HCT116 (cell line): Measurements from ENCODE around the gene HIVEP2. TPM values are rescaled to one million over a fixed set of nuclear protein-coding genes. Genes with fewer than 3 reads are reported as not detected.

Experiments
- ATAC-seq: fragments of 200-7000 bp; cut with Tn5 transposase; 2 replicates; pipeline ENCODE4 v1.9.1; 2020; ENCODE audit warnings: mild to moderate bottlenecking, moderate library complexity
- BruUV-seq: library from RNA; stranded (reverse); fragments of 400-500 nt; replicated peaks from 2 replicates; lab custom pipeline; 2021; lab: Mats Ljungman, UMichigan
- CTCF ChIA-PET: fragments of 300-600 bp; sonication (Branson Sonifier 250); formaldehyde crosslinking; loops from one replicate; lab custom pipeline; 2021; ENCODE audit warnings: antibody characterized with exemption; lab: Charles Lee
- POLR2A ChIA-PET: fragments of 300-600, 350-600 bp; sonication (Branson Sonifier 250); formaldehyde crosslinking; loops from one replicate; lab custom pipeline; 2021; ENCODE audit warnings: antibody characterized with exemption; lab: Charles Lee
- RAD21 ChIA-PET, 2 experiments: fragments of 300-600 bp; sonication (Branson Sonifier 250); formaldehyde crosslinking; loops; one replicate each; lab custom pipeline; 2023; ENCODE audit warnings: low total read pairs in 2 of 2; ENCODE audit not compliant: uncharacterized antibody in 2 of 2, unreplicated experiment in 2 of 2, low non-redundant PET in 1 of 2; lab: Charles Lee
- DNase-seq: peaks from one replicate; pipeline ENCODE4 v3.0.0-alpha.2; 2010; ENCODE audit warnings: low read depth, low spot score
- H2AFZ ChIP-seq: fragments of 200-600 bp; shearing (Covaris generic), sonication (generic); 2 replicates; pipeline ENCODE4 v1.6.1; 2017; ENCODE audit warnings: low read depth, mixed run types, mixed read lengths, antibody characterized with exemption, low read length; ENCODE audit not compliant: poor library complexity, severe bottlenecking
- H3K27ac ChIP-seq: 2 replicates; pipeline ENCODE4 v1.5.1; 2012; ENCODE audit warnings: low read depth, low read length
- H3K27me3 ChIP-seq: fragments of 200-600 bp; sonication (generic); 2 replicates; pipeline ENCODE4 v1.6.1; 2016; ENCODE audit warnings: mixed run types, low read length, mixed read lengths; ENCODE audit not compliant: insufficient read depth
- H3K36me3 ChIP-seq, 2 experiments: fragments of 200-500 bp in 1 of 2; fragments of 200-600 bp in 1 of 2; sonication (Bioruptor generic) in 1 of 2; sonication (generic) in 1 of 2; 2 replicates each; pipeline versions ENCODE4 v1.5.1 to v1.6.1; 2014 to 2016; ENCODE audit warnings: low read length in 2 of 2, inconsistent platforms in 1 of 2, mixed read lengths in 1 of 2, mixed run types in 1 of 2; ENCODE audit not compliant: insufficient read depth in 2 of 2, control insufficient read depth in 1 of 2
- H3K4me1 ChIP-seq, 2 experiments: fragments of 200-600 bp in 1 of 2; sonication (generic) in 1 of 2; 2 replicates each; pipeline versions ENCODE4 v1.5.1 to v1.6.1; 2012 to 2017; ENCODE audit warnings: low read length in 2 of 2, inconsistent platforms in 1 of 2, mild to moderate bottlenecking in 1 of 2, mixed read lengths in 1 of 2, mixed run types in 1 of 2, moderate library complexity in 1 of 2; ENCODE audit not compliant: insufficient read depth in 2 of 2, control insufficient read depth in 1 of 2
- H3K4me2 ChIP-seq: fragments of 200-600 bp; sonication (generic); 2 replicates; pipeline ENCODE4 v1.6.1; 2017; ENCODE audit warnings: mixed run types, low read length, mixed read lengths
- H3K4me3 ChIP-seq, 2 experiments: fragments of 200-600 bp in 1 of 2; sonication (generic) in 1 of 2; replicated peaks in 1 of 2; 2 replicates each; pipeline ENCODE4 v1.5.1; 2011 to 2016; ENCODE audit warnings: low read length in 2 of 2, control low read depth in 1 of 2, low read depth in 1 of 2, mild to moderate bottlenecking in 1 of 2, mixed read lengths in 1 of 2, mixed run types in 1 of 2
- H3K79me2 ChIP-seq: fragments of 200-600 bp; sonication (generic); 2 replicates; pipeline ENCODE4 v1.6.1; 2017; ENCODE audit warnings: mild to moderate bottlenecking, mixed run types, low read length, moderate library complexity, mixed read lengths; ENCODE audit not compliant: insufficient read depth
- H3K9ac ChIP-seq: fragments of 200-600 bp; sonication (generic); 2 replicates; pipeline ENCODE4 v1.6.1; 2016; ENCODE audit warnings: low read length, mixed read lengths
- H3K9me2 ChIP-seq: fragments of 200-600 bp; sonication (generic), shearing (Covaris generic); 2 replicates; pipeline ENCODE4 v1.6.1; 2017; ENCODE audit warnings: mixed run types, mild to moderate bottlenecking, moderate library complexity; ENCODE audit not compliant: insufficient read depth
- H3K9me3 ChIP-seq, 2 experiments: fragments of 200-500 bp in 1 of 2; fragments of 200-600 bp in 1 of 2; sonication (Bioruptor generic) in 1 of 2; sonication (generic) in 1 of 2; 2 replicates each; pipeline ENCODE4 v1.6.1; 2014 to 2017; ENCODE audit warnings: low read length in 2 of 2, mixed read lengths in 2 of 2, inconsistent platforms in 1 of 2, low read depth in 1 of 2, mild to moderate bottlenecking in 1 of 2, mixed run types in 1 of 2, moderate library complexity in 1 of 2; ENCODE audit not compliant: control insufficient read depth in 1 of 2, insufficient read depth in 1 of 2
- H4K20me1 ChIP-seq: fragments of 200-600 bp; sonication (generic), shearing (Covaris generic); 2 replicates; pipeline ENCODE4 v1.6.1; 2017; ENCODE audit warnings: mixed run types, mild to moderate bottlenecking, moderate library complexity; ENCODE audit not compliant: insufficient read depth
- CBX3 ChIP-seq: IDR thresholded peaks from 2 replicates; pipeline ENCODE4 v1.6.1; 2012; ENCODE audit warnings: low read depth
- CEBPB ChIP-seq: IDR thresholded peaks from 2 replicates; pipeline ENCODE4 v1.6.1; 2012; ENCODE audit warnings: low read depth
- EGR1 ChIP-seq: IDR thresholded peaks from 2 replicates; pipeline ENCODE4 v1.6.1; 2012; ENCODE audit warnings: low read depth
- EZH2 ChIP-seq: fragments of 200-600 bp; sonication (generic); IDR thresholded peaks from 2 replicates; pipeline ENCODE4 v1.6.1; 2017; ENCODE audit warnings: antibody characterized with exemption, mixed run types
- FOSL1 ChIP-seq: IDR thresholded peaks from 2 replicates; pipeline ENCODE4 v1.6.1; 2012; ENCODE audit warnings: low read depth
- JUND ChIP-seq: IDR thresholded peaks from 2 replicates; pipeline ENCODE4 v1.6.1; 2012
- POLR2A ChIP-seq: IDR thresholded peaks from 2 replicates; pipeline ENCODE4 v1.7.0; 2011; ENCODE audit warnings: borderline replicate concordance; ENCODE audit not compliant: insufficient read depth, insufficient read length; ENCODE audit errors: extremely low read depth
- POLR2AphosphoS5 ChIP-seq: IDR thresholded peaks from 2 replicates; pipeline ENCODE4 v1.6.1; 2011; ENCODE audit warnings: mild to moderate bottlenecking, low read depth, low read length, moderate library complexity
- SIN3A ChIP-seq: IDR thresholded peaks from 2 replicates; pipeline ENCODE4 v1.6.1; 2012; ENCODE audit warnings: low read depth
- SP1 ChIP-seq: IDR thresholded peaks from 2 replicates; pipeline ENCODE4 v1.6.1; 2012; ENCODE audit warnings: low read depth
- SRF ChIP-seq: IDR thresholded peaks from 2 replicates; pipeline ENCODE4 v1.6.1; 2012; ENCODE audit warnings: low read depth
- TCF7L2 ChIP-seq: IDR thresholded peaks from 2 replicates; pipeline ENCODE4 v1.7.0; 2011; ENCODE audit warnings: borderline replicate concordance, inconsistent platforms; ENCODE audit not compliant: insufficient read depth, insufficient read length; ENCODE audit errors: extremely low read depth
- intact Hi-C: fragments of 100-400 bp; cut with micrococcal nuclease; formaldehyde crosslinking; loops from 2 replicates; pipeline ENCODE4 v1.10.0; 2022
- total RNA-seq: library from RNA; stranded (reverse); gene quantifications from one replicate; pipeline ENCODE4 v1.2.1, GENCODE V29; 2021; ENCODE audit not compliant: unreplicated experiment
- TF ChIP-seq, protein P1 (sequence below): IDR thresholded peaks from 2 replicates; pipeline ENCODE4 v1.6.1; 2011; ENCODE audit warnings: mild to moderate bottlenecking, low read length, moderate library complexity; ENCODE audit not compliant: insufficient replicate concordance; ENCODE audit errors: extremely low read depth
- TF ChIP-seq, protein P2 (sequence below), 3 experiments: fragments of 200-600 bp in 1 of 3; sonication (generic) in 1 of 3; IDR thresholded peaks in 2 of 3; conservative IDR thresholded peaks in 1 of 3; 2 replicates each; pipeline ENCODE4 v1.5.1; 2012 to 2017; ENCODE audit warnings: low read depth in 2 of 3, low read length in 2 of 3, antibody characterized with exemption in 1 of 3, borderline replicate concordance in 1 of 3, control low read depth in 1 of 3, mild to moderate bottlenecking in 1 of 3, mixed read lengths in 1 of 3, mixed run types in 1 of 3, moderate library complexity in 1 of 3; ENCODE audit not compliant: insufficient read depth in 1 of 3
- TF ChIP-seq, protein P3 (sequence below): IDR thresholded peaks from 2 replicates; pipeline ENCODE4 v1.6.1; 2012
- TF ChIP-seq, protein P4 (sequence below): IDR thresholded peaks from 2 replicates; pipeline ENCODE4 v1.6.1; 2012

HIVEP2 gene
- total RNA-seq, 1 experiment from 2014 or later: 8.1 TPM

DNA sequence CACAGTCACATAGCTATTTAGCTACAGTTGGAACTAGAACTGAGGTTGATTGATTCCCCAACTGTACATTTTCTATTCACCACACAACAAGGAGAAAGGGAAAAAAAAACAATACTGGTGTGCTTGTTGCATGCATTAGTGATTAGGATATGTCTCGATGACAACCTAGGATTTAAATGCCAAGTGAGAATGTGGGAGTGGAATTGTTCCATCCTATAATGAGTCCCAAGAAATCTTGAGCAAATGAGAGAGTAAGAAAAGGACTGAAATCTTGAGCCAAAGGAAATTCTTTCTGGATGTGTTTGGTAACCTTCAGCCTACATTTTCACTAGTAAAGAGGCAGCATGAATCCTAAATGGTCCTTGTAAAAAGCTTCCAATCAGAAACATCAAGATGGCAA is 232.7 kb downstream of the HIVEP2 start (continued):
- TF ChIP-seq, protein P1, sequence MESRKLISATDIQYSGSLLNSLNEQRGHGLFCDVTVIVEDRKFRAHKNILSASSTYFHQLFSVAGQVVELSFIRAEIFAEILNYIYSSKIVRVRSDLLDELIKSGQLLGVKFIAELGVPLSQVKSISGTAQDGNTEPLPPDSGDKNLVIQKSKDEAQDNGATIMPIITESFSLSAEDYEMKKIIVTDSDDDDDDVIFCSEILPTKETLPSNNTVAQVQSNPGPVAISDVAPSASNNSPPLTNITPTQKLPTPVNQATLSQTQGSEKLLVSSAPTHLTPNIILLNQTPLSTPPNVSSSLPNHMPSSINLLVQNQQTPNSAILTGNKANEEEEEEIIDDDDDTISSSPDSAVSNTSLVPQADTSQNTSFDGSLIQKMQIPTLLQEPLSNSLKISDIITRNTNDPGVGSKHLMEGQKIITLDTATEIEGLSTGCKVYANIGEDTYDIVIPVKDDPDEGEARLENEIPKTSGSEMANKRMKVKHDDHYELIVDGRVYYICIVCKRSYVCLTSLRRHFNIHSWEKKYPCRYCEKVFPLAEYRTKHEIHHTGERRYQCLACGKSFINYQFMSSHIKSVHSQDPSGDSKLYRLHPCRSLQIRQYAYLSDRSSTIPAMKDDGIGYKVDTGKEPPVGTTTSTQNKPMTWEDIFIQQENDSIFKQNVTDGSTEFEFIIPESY: no peak
- no peak for TF ChIP-seq FOSL1
- no peak for TF ChIP-seq SP1
- TF ChIP-seq, all 23 proteins: peak for 0

DNA sequence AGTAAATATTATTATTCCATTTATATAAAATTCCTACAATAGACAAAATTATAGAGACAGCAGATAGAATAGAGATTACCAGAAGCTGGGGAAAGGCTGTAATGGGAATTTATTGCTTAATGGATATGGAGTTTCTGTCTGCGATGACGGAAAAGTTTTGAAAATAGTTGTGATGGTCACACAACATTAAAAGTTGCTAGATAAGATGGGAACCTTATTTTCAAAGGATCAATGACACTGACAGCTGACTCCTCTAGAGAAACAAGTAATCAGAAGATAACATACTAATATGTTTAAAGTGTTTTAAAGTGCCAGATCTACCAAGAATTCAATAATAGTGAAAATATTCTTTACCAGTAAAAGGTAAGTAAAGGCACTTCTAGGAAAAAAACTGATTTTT is 236.3 kb downstream of the HIVEP2 start:
- TF ChIP-seq SIN3A: no peak
- TF ChIP-seq EGR1: no peak
- TF ChIP-seq JUND: no peak
- TF ChIP-seq TCF7L2: no peak
- TF ChIP-seq, protein P2, sequence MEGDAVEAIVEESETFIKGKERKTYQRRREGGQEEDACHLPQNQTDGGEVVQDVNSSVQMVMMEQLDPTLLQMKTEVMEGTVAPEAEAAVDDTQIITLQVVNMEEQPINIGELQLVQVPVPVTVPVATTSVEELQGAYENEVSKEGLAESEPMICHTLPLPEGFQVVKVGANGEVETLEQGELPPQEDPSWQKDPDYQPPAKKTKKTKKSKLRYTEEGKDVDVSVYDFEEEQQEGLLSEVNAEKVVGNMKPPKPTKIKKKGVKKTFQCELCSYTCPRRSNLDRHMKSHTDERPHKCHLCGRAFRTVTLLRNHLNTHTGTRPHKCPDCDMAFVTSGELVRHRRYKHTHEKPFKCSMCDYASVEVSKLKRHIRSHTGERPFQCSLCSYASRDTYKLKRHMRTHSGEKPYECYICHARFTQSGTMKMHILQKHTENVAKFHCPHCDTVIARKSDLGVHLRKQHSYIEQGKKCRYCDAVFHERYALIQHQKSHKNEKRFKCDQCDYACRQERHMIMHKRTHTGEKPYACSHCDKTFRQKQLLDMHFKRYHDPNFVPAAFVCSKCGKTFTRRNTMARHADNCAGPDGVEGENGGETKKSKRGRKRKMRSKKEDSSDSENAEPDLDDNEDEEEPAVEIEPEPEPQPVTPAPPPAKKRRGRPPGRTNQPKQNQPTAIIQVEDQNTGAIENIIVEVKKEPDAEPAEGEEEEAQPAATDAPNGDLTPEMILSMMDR (IDR thresholded peaks at IDR 0.05 in 2 of 3, conservative IDR thresholded peaks at IDR 0.05 in 1 of 3; ENCODE audit: borderline replicate concordance in 1 of 3, insufficient read depth in 1 of 3, low read depth in 2 of 3, low read length in 2 of 3): no peak
- TF ChIP-seq FOSL1: no peak
- no peak for TF ChIP-seq CEBPB
- TF ChIP-seq SRF: no peak
- TF ChIP-seq CBX3: no peak
- TF ChIP-seq, protein P3, sequence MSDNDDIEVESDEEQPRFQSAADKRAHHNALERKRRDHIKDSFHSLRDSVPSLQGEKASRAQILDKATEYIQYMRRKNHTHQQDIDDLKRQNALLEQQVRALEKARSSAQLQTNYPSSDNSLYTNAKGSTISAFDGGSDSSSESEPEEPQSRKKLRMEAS: no peak
- TF ChIP-seq, protein P4, sequence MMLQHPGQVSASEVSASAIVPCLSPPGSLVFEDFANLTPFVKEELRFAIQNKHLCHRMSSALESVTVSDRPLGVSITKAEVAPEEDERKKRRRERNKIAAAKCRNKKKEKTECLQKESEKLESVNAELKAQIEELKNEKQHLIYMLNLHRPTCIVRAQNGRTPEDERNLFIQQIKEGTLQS: no peak
- no peak for TF ChIP-seq EZH2
- no peak for TF ChIP-seq SP1
- no peak for TF ChIP-seq POLR2A
- TF ChIP-seq POLR2AphosphoS5: no peak
- POLR2A ChIA-PET: no interaction called here
- RAD21 ChIA-PET: interaction anchor here in 1 of 2 experiments (0.6 kb wide), 1 partner anchor 37 kb away, joined by 3 read pairs; no protein-coding TSS in a partner anchor

More for the DNA sequence above, 236.3 kb downstream of the HIVEP2 start:
- Histone ChIP-seq H3K79me2 (no peaks in the 10 kb centered on the region), H3K4me2 (no peak overlapping the region), H3K9ac (no peak overlapping the region), H3K27me3 (no peaks in the 10 kb centered on the region), H4K20me1 (no peaks in the 10 kb centered on the region), H3K27ac (no peak overlapping the region), H3K4me1 (no peaks in the 10 kb centered on the region), H2AFZ (no peak overlapping the region), H3K9me2 (no peaks in the 10 kb centered on the region), H3K36me3 (no peaks in the 10 kb centered on the region), H3K9me3 (no peaks in the 10 kb centered on the region), H3K4me3 (no peak overlapping the region)
- BruUV-seq: no TSS peak
- intact Hi-C loops: no loop called here
- CTCF ChIA-PET: no interaction called here
- no peak for ATAC-seq
- DNase-seq: no peak
